Breast epithelium (tissue), 3 donors: ENCODE results near the gene SOX13.

Experiments used
- CTCF ChIP-seq, 3 donors: fragments of 450-650 bp; IDR thresholded peaks; one replicate each; pipeline ENCODE4 v1.5.1; 2016 to 2017; ENCODE audit warnings: antibody characterized with exemption in 3 of 3, mild to moderate bottlenecking in 3 of 3, moderate library complexity in 3 of 3
- POLR2A ChIP-seq: fragments of 450-650 bp; IDR thresholded peaks from one replicate; pipeline ENCODE4 v1.6.1; 2016; ENCODE audit warnings: antibody characterized with exemption, mild to moderate bottlenecking, moderate library complexity

GRCh38 chr1:204170494-204171155, 97.7 kb downstream of the SOX13 start:
- TF ChIP-seq POLR2A: no peak
- TF ChIP-seq CTCF (IDR thresholded peaks at IDR 0.05): no peak
